Endothelial cell (in vitro differentiated cells): ENCODE data around the gene WARS2. TPM values are rescaled to one million over a fixed set of nuclear protein-coding genes. Genes with fewer than 3 reads are reported as not detected.

Experiments used
- DNase-seq: peaks from one replicate; pipeline ENCODE4 v3.0.0; 2021; ENCODE audit warnings: low spot score
- H3K27ac Mint-ChIP-seq: one replicate; pipeline ENCODE4 v1.8.0; 2021; ENCODE audit warnings: mixed read lengths, inconsistent platforms; ENCODE audit not compliant: unreplicated experiment
- H3K27me3 Mint-ChIP-seq: one replicate; pipeline ENCODE4 v1.8.0; 2021; ENCODE audit warnings: mild to moderate bottlenecking, moderate library complexity, mixed read lengths, inconsistent platforms; ENCODE audit not compliant: unreplicated experiment
- H3K36me3 Mint-ChIP-seq: one replicate; pipeline ENCODE4 v1.8.0; 2021; ENCODE audit warnings: mild to moderate bottlenecking, low read depth, mixed read lengths, inconsistent platforms; ENCODE audit not compliant: unreplicated experiment
- H3K4me1 Mint-ChIP-seq: one replicate; pipeline ENCODE4 v1.8.0; 2021; ENCODE audit warnings: mild to moderate bottlenecking, mixed read lengths, inconsistent platforms; ENCODE audit not compliant: unreplicated experiment
- H3K4me3 Mint-ChIP-seq: one replicate; pipeline ENCODE4 v1.8.0; 2021; ENCODE audit warnings: mild to moderate bottlenecking, mixed read lengths, inconsistent platforms; ENCODE audit not compliant: unreplicated experiment
- H3K9me3 Mint-ChIP-seq: one replicate; pipeline ENCODE4 v1.8.0; 2021; ENCODE audit warnings: mixed read lengths, inconsistent platforms; ENCODE audit not compliant: unreplicated experiment
- CTCF ChIP-seq: fragments of 200-600 bp; sonication (generic); IDR thresholded peaks from one replicate; pipeline ENCODE4 v1.5.0; 2021; ENCODE audit warnings: antibody characterized with exemption; ENCODE audit not compliant: unreplicated experiment
- total RNA-seq: library from RNA; stranded (reverse); fragmentation: NEBNext Ultra II Directional; extraction: Animal tissue kit (Norgen Biotek cat#: 25700); gene quantifications from one replicate; pipeline ENCODE4 v1.2.1, GENCODE V29; 2021; ENCODE audit not compliant: unreplicated experiment

Gene WARS2
- total RNA-seq, 1 donor from 2014 or later = 11.2 TPM

DNA sequence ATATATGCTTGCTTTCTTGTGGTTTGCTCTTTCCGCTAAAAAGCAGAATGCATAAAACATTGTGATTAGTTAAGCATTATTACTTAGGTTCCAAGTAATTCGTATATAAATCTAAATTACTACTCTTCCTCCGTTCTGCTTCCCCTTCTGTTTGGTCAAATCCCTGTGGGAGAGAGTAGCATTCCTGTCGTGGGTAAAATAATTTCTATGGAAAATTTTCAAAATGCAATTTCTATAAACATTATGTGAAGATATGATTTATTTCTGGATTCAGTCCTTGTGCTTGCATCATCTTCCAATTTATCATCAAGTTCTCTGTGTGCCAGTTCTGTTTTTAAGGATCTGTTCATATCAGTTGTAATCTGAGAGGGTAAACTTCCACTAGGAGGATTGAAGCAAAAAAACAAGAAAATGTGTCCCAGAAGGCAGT lies 7.2 kb upstream of the WARS2 start:
- DNase-seq = no peak
- H3K9me3 Mint-ChIP-seq = no peaks in the 10 kb centered on the region
- no peak for TF ChIP-seq CTCF
- H3K27me3 Mint-ChIP-seq = no peaks in the 10 kb centered on the region
- H3K36me3 Mint-ChIP-seq = no peaks in the 10 kb centered on the region
- H3K27ac Mint-ChIP-seq = no peak overlapping the region
- no peak overlapping the region for H3K4me3 Mint-ChIP-seq
- no peaks in the 10 kb centered on the region for H3K4me1 Mint-ChIP-seq

DNA sequence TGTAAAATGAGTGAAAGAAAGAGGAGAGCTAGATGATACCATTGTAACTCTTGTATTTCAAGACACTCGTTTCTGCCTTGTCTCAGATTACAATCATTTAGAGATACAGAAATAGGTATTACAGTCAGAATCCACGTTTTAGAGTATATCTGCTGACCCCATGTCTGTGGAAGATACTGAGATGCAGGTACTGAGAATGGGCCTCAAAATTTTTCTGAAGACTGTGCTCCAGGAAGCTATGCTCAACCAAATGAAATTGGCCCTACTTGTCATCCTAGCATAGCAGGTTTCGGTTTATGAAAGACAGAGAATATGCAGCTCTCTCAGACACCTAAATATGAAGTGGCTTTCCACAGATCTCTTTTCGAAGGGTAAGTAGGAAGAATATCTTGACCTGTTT lies 6.0 kb upstream of the WARS2 start:
- DNase-seq = no peak
- Mint-ChIP-seq H3K4me1 (peaks cover 3% of the 10 kb centered on the region), H3K9me3 (no peaks in the 10 kb centered on the region), H3K27me3 (no peaks in the 10 kb centered on the region), H3K4me3 (no peak overlapping the region), H3K27ac (no peak overlapping the region), H3K36me3 (no peaks in the 10 kb centered on the region)
- TF ChIP-seq CTCF = no peak

- Mint-ChIP-seq H3K4me3 (no peak overlapping the region), H3K36me3 (no peaks in the 10 kb centered on the region), H3K4me1 (peaks cover 6% of the 10 kb centered on the region), H3K9me3 (no peaks in the 10 kb centered on the region), H3K27ac (no peak overlapping the region), H3K27me3 (no peaks in the 10 kb centered on the region)
- no peak for DNase-seq
- no peak for TF ChIP-seq CTCF
These were observed 4.4 kb upstream of the WARS2 start for GRCh38 chr1:119144813-119145212.

DNA sequence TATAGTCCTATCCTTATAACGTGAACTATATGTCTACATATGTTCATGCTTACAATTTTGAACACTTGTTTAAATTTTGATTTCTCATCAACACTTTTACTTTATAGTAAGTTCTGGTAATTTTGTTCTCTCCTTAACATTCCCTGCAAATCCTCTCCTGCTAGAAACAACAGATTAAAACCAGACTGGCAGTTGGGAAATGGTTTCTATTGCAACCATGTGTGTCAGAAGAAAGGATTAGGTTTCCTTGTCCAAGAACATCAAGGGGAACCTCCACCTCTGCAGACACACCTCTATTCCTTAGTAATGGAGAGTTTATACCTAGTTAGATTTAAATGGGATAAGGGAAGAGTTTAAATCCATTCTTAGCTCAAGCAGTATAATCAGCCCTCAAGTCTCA lies 3.3 kb upstream of the WARS2 start:
- H3K9me3 Mint-ChIP-seq = no peaks in the 10 kb centered on the region
- no peak overlapping the region for H3K27ac Mint-ChIP-seq
- no peak overlapping the region for H3K4me3 Mint-ChIP-seq
- no peaks in the 10 kb centered on the region for H3K36me3 Mint-ChIP-seq
- H3K4me1 Mint-ChIP-seq = peaks cover 6% of the 10 kb centered on the region
- no peak for DNase-seq
- no peak for TF ChIP-seq CTCF
- H3K27me3 Mint-ChIP-seq = no peaks in the 10 kb centered on the region

DNA sequence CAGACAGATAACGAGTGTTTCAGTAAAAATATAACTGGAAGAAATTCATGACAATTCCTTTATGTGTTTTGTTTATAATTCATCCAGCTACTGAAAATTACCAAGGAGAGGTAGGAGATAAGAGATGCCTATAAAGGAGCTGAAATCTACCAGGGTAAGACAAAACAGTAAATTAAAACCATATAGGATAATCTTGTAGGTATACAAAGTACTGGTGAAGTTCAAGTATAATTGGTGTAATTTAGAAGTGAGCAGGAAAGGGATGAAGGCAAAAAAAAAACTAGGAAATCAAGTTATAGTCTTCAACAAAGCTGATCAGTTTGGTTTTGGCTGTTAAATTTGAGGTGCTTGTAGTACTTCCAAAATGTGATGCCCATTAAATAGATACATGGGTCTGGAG lies 1.2 kb upstream of the WARS2 start:
- Mint-ChIP-seq H3K4me1 (peaks cover 6% of the 10 kb centered on the region), H3K36me3 (no peaks in the 10 kb centered on the region), H3K4me3 (no peak overlapping the region), H3K27me3 (no peaks in the 10 kb centered on the region), H3K9me3 (no peaks in the 10 kb centered on the region), H3K27ac (no peak overlapping the region)
- DNase-seq = no peak
- no peak for TF ChIP-seq CTCF
